NCI-H2196 (cell line): ENCODE data around the gene IMPG2.

ENCODE experiments used
- DNase-seq: peaks from one replicate; lab custom pipeline; 2025; ENCODE audit not compliant: unreplicated experiment; lab: John Stamatoyannopoulos, UW

Gene IMPG2

GRCh38 chr3:101243285-101244211 is 76.8 kb downstream of the IMPG2 start:
- DNase-seq, result no peak

DNA sequence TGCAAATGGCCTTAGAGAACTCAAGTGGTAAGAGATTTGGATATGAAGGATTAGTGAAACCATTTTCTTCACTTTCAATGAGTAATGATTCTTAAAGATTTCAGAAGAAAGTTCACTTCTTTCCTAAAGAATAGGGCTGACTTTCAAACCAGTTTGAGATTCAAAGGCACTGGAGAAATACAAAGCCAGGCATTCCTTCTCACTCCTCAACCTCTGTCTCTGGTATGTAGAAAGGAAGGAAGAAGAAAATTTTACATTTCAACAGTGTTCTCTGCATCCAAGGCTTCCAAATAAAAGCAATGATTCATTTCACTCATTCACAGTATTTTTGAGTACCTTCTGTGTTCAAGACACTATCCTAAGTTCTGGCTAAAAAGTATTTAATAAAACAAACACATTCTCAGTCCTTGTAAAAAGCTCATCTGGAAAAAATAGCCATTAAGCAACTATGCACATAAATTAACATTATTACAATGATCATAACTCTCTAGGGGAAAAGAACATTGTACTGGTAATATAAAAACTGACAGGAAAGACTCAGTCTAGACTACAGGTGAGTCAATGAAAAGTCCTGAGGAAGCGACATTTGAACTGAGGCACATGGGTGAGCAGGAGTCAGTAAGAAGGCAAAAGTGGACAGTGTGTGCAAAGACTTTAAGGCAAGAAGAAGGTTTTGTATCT is 79.5 kb downstream of the IMPG2 start:
- no peak for DNase-seq

DNA sequence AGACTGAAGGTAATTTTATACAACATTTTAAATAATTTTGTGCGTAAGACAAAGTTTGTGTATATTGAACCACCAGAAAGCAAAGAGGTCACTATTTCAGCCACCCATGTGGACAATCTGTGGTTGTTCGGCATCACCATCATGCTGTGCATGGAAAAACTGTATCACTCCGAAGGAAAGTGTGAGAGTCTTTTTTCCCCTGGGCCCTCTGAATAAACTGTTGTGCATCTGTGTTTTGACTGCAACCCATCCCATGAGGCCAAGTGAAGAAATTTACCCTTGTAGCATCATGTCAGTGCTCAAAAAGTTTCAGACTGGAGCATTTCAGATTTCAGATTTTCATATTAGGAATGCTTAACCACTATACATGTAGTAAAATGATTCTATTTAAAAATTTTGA is 85.3 kb downstream of the IMPG2 start:
- no peak for DNase-seq

GRCh38 chr3:101230618-101231017 is 89.8 kb downstream of the IMPG2 start:
- no peak for DNase-seq

- no peak for DNase-seq
Measured at GRCh38 chr3:101229681-101230080, 90.7 kb downstream of the IMPG2 start.

GRCh38 chr3:101228441-101228840 is 91.9 kb downstream of the IMPG2 start:
- no peak for DNase-seq

- no peak for DNase-seq
Measured at GRCh38 chr3:101224739-101225138, 95.6 kb downstream of the IMPG2 start.

GRCh38 chr3:101223016-101223415 is 97.4 kb downstream of the IMPG2 start:
- no peak for DNase-seq

DNA sequence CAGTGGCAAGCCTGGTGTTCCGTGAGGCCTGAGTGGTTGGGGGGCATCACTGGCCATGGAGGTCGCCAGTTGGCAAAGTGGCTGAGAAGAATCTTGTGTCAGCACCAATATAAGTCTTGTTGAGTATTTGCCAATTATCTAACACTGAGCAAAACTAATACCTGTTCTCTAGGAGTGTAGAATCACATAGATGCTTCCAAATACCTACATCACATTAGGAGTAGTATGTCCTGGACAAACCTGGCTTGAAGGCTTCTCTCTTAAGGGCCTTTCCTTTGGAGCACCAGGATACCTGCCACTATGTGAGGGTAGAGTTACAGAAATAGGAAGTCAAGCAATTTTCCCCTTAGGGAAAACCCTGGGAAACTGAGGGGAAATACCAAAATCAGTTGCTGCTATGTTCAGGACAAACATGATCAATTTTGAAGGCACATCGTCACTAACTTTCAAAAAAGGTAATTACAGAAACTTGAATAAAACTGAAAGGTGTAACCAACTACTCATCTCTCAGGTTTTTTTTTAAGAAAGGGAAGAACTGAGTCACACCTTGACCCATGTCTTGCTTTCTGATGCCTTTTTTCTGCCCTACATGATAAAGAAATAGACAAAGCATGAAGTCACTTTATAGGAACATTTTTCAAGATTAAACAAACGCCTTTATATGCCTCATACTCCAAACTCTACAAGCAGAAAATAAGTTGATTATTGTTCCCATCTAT is 100.4 kb downstream of the IMPG2 start:
- no peak for DNase-seq

DNA sequence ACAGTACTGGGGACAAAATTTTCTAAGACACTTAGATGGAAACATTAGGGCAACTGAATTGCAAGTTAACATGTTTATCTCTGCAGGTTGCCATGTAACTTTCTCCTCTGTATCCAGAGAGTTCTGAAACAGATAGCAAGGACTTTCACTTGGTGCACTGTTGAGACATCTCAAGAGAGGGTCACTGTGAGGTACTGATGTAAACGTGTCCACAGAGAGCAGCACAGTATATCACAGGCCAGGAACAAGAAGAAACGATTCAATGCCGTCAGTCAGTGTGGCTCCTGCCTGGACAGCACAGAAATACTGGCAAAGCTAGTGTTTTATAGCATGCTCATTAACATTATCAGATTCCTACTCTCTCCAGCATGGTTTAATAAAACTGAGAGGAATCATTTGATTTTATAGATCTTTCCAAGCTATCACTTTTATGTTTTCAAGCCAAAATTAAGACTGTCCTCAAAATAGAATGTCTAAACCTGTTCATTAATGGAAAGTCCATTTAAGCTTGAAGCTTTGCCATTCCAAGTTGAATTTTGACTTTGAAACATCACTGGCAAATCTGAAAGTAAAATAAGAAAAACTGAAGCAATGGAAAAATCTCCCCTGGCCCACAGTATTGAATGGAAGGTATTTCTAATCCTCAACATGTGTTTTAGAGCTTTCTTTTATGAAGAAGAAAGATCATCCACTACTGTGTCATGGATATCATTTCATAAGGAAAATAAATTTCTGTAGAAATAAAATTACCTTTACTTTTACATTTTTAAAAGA is 102.7 kb downstream of the IMPG2 start:
- DNase-seq, result no peak

GRCh38 chr3:101216710-101217465 is 103.5 kb downstream of the IMPG2 start:
- no peak for DNase-seq

GRCh38 chr3:101212730-101213129 is 107.6 kb downstream of the IMPG2 start:
- DNase-seq, result no peak

DNA sequence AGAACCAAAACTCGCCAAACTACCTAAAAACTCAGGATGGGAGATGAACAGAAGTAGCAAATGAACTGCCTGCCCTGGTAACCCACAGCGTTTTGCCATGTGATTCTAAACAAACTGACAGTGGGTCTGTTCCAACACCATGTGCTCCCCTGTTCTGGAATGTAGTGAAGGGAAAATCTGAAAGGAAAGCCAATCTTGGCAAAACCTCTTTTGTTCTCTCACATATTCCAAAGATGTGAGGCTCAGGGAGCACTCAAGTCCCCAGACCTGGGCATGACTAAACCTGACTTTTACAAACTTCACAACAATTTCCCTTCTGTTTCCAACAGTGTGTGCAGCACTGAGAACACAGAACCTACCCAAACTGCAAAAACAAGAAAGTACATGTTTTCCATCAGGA is 116.1 kb downstream of the IMPG2 start:
- DNase-seq, result no peak

- no peak for DNase-seq
Measured at GRCh38 chr3:101203411-101203810, 117.0 kb downstream of the IMPG2 start.

DNA sequence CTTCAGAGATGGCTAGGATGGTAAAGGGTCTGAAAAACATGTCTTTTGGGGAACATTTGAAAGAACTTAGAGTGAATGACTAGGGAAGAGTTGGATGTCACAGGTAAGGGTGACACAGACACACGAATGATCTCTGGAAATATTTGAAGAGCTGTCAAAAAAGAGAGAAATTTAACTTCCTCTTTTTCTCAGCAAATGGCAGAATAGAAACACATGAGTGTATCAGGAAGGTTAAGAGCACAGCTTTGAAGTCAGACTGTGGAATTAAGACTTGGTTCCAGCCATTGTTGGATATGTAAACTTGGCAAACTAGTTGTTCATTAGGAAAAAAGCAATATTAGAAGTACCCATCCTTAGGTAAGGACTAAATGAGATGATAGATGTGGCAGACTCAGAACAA is 117.7 kb downstream of the IMPG2 start:
- no peak for DNase-seq

- no peak for DNase-seq
Measured at GRCh38 chr3:101200461-101200860, 119.9 kb downstream of the IMPG2 start.

- peak; percentile 26 for DNase-seq
Measured at GRCh38 chr3:101195951-101196713, 124.2 kb downstream of the IMPG2 start.

- no peak for DNase-seq
Measured at GRCh38 chr3:101194392-101194791, 126.0 kb downstream of the IMPG2 start.

DNA sequence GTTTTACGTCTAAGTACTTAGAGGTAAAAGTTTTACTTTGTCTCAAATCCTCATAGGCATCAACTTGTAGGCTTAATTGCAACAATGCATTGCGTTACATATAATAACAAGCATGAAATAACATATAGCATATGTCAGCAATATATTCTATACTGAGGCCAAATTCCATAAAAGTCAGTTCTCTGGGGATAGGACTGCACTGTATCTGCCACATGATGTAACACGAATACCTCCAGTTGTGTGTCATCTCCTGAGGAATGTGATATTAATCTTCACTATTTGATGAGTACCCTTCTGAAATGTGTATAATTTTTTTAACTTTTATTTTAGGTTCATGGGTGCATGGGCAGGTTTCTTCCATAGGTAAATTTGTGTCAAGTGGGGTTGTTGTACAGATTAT is 126.4 kb downstream of the IMPG2 start:
- DNase-seq, result no peak
